Sigmoid colon (tissue), 7 donors: Measurements from ENCODE around the gene CYGB. TPM values are rescaled to one million over a fixed set of nuclear protein-coding genes. Genes with fewer than 3 reads are reported as not detected.

Experiments
- DNase-seq: peaks from one replicate; pipeline ENCODE4 v3.0.0-alpha.2; 2019
- H3K27ac ChIP-seq, 4 donors: fragments of 200-600 bp; sonication (generic); one replicate each; pipeline ENCODE4 v1.5.1; 2016 to 2019; ENCODE audit warnings: mild to moderate bottlenecking in 1 of 4
- H3K27me3 ChIP-seq, 3 donors: fragments of 200-600 bp; sonication (generic); one replicate each; pipeline ENCODE4 v1.5.1; 2019; ENCODE audit warnings: mild to moderate bottlenecking in 1 of 3
- H3K36me3 ChIP-seq, 4 donors: fragments of 200-600 bp; sonication (generic); one replicate each; pipeline ENCODE4 v1.5.1; 2016 to 2019
- H3K4me1 ChIP-seq, 4 donors: fragments of 200-600 bp; sonication (generic); one replicate each; pipeline ENCODE4 v1.5.1; 2017 to 2019
- H3K4me3 ChIP-seq, 4 donors: fragments of 200-600 bp; sonication (generic); one replicate each; pipeline ENCODE4 v1.5.1; 2017 to 2019; ENCODE audit warnings: mild to moderate bottlenecking in 2 of 4, moderate library complexity in 1 of 4
- H3K9me3 ChIP-seq, 4 donors: fragments of 200-600 bp in 3 of 4; sonication (generic) in 3 of 4; one replicate each; pipeline versions ENCODE4 v1.5.1 to v1.6.1; 2013 to 2019
- CTCF ChIP-seq, 4 experiments: fragments of 450-650 bp in 3 of 4; fragments of 200-600 bp in 1 of 4; IDR thresholded peaks; one replicate each; pipeline ENCODE4 v1.5.1; 2016 to 2019; ENCODE audit warnings: antibody characterized with exemption in 4 of 4, mild to moderate bottlenecking in 3 of 4, moderate library complexity in 2 of 4
- EP300 ChIP-seq, 4 donors: sonication (generic); formaldehyde crosslinking; IDR thresholded peaks; one replicate each; pipeline ENCODE4 v1.6.1; 2017; ENCODE audit warnings: antibody characterized with exemption in 4 of 4
- POLR2A ChIP-seq, 2 donors: fragments of 450-650 bp; IDR thresholded peaks; one replicate each; pipeline ENCODE4 v1.6.1; 2016; ENCODE audit warnings: antibody characterized with exemption in 2 of 2, mild to moderate bottlenecking in 2 of 2, moderate library complexity in 2 of 2
- POLR2AphosphoS5 ChIP-seq, 4 donors: sonication (generic); formaldehyde crosslinking; IDR thresholded peaks; one replicate each; pipeline ENCODE4 v1.6.1; 2017; ENCODE audit warnings: antibody characterized with exemption in 4 of 4
- WGBS, 2 donors: extraction: QIAGEN DNeasy Blood & Tissue Kit; methylation state at CpG; one replicate each; pipeline ENCODE4 v1.1.7; 2013; 5-methylcytosine and 5-hydroxymethylcytosine counted together
- intact Hi-C: fragments of 100-400 bp; cut with DNase I; formaldehyde crosslinking; loops from one replicate; pipeline ENCODE4 v1.15.1; 2023
- polyA plus RNA-seq, 3 donors: library from polyadenylated mRNA; stranded (reverse); fragments of 200-250 nt; gene quantifications; one replicate each; pipeline ENCODE4 v1.2.3, GENCODE V29; 2013
- total RNA-seq, 4 donors: library from RNA; depleted of rRNA; stranded (reverse); fragments of >200 nt; gene quantifications; one replicate each; pipeline ENCODE4 v1.1.0, GENCODE V29; 2016
- donor health status: healthy with polysubstance abuse.
- donor health status: Bipolar disorder and iron deficiency.
- donor health status: healthy.

Gene CYGB
- total and polyA plus RNA-seq, 7 donors, result 9.7 to 33.4 (median 19.0) TPM

GRCh38 chr17:76543482-76543825 is 5.9 kb upstream of the CYGB start:
- Histone ChIP-seq H3K4me1 (peaks cover 0 to 46% (median 24%) of the 10 kb centered on the region in 4 donors), H3K27ac (no peak overlapping the region), H3K4me3 (no peak overlapping the region), H3K36me3 (no peaks in the 10 kb centered on the region), H3K27me3 (peaks cover 1 to 31% (median 28%) of the 10 kb centered on the region in 3 donors), H3K9me3 (no peaks in the 10 kb centered on the region)
- TF ChIP-seq POLR2A (IDR thresholded peaks at IDR 0.05) (no peak), POLR2AphosphoS5 (IDR thresholded peaks at IDR 0.05) (no peak), CTCF (IDR thresholded peaks at IDR 0.05) (no peak), EP300 (IDR thresholded peaks at IDR 0.05) (no peak)
- no peak for DNase-seq
- WGBS, 2 donors, result 86% methylated on average over 6 of the region's 6 CpGs
- intact Hi-C loops, result no loop called here

GRCh38 chr17:76542984-76543383 is 5.5 kb upstream of the CYGB start:
- peaks cover 6 to 35% (median 32%) of the 10 kb centered on the region in 3 donors for H3K27me3 ChIP-seq
- H3K36me3 ChIP-seq, result no peaks in the 10 kb centered on the region
- TF ChIP-seq EP300 (IDR thresholded peaks at IDR 0.05) (no peak), CTCF (IDR thresholded peaks at IDR 0.05) (no peak), POLR2AphosphoS5 (IDR thresholded peaks at IDR 0.05) (no peak), POLR2A (IDR thresholded peaks at IDR 0.05) (no peak)
- DNase-seq, result no peak
- no peaks in the 10 kb centered on the region for H3K9me3 ChIP-seq
- 87 to 91% methylated on average over 8 of the region's 8 CpGs for WGBS, 2 donors
- intact Hi-C loops, result no loop called here
- H3K4me3 ChIP-seq, result no peak overlapping the region
- no peak overlapping the region for H3K27ac ChIP-seq
- peaks cover 0 to 50% (median 28%) of the 10 kb centered on the region in 4 donors for H3K4me1 ChIP-seq

GRCh38 chr17:76542566-76542971 is 5.1 kb upstream of the CYGB start:
- H3K27ac ChIP-seq, result no peak overlapping the region
- WGBS, 2 donors, result 75 to 85% methylated on average over 10 of the region's 10 CpGs
- intact Hi-C loops, result no loop called here
- H3K4me1 ChIP-seq, result peaks cover 0 to 54% (median 32%) of the 10 kb centered on the region in 4 donors
- no peak overlapping the region for H3K4me3 ChIP-seq
- H3K9me3 ChIP-seq, result no peaks in the 10 kb centered on the region
- DNase-seq, result no peak
- no peaks in the 10 kb centered on the region for H3K36me3 ChIP-seq
- H3K27me3 ChIP-seq, result peaks cover 10 to 40% (median 36%) of the 10 kb centered on the region in 3 donors
- TF ChIP-seq EP300 (IDR thresholded peaks at IDR 0.05), result no peak
- TF ChIP-seq POLR2A (IDR thresholded peaks at IDR 0.05), result no peak
- TF ChIP-seq CTCF (IDR thresholded peaks at IDR 0.05), result no peak
- TF ChIP-seq POLR2AphosphoS5 (IDR thresholded peaks at IDR 0.05), result no peak

- no peak overlapping the region for H3K4me3 ChIP-seq
- no peaks in the 10 kb centered on the region for H3K9me3 ChIP-seq
- peaks cover 13 to 45% (median 41%) of the 10 kb centered on the region in 3 donors for H3K27me3 ChIP-seq
- TF ChIP-seq POLR2A (IDR thresholded peaks at IDR 0.05), result no peak
- no peak for TF ChIP-seq EP300 (IDR thresholded peaks at IDR 0.05)
- TF ChIP-seq CTCF (IDR thresholded peaks at IDR 0.05), result no peak
- no peak for TF ChIP-seq POLR2AphosphoS5 (IDR thresholded peaks at IDR 0.05)
- no peaks in the 10 kb centered on the region for H3K36me3 ChIP-seq
- intact Hi-C loops, result no loop called here
- H3K4me1 ChIP-seq, result peaks cover 0 to 56% (median 35%) of the 10 kb centered on the region in 4 donors
- DNase-seq, result no peak
- no peak overlapping the region for H3K27ac ChIP-seq
- WGBS, 2 donors, result 84 to 89% methylated on average over 10 of the region's 10 CpGs
These were observed 4.4 kb upstream of the CYGB start for GRCh38 chr17:76541739-76542454.
